ENCODE data around the gene ORC1.

DNA sequence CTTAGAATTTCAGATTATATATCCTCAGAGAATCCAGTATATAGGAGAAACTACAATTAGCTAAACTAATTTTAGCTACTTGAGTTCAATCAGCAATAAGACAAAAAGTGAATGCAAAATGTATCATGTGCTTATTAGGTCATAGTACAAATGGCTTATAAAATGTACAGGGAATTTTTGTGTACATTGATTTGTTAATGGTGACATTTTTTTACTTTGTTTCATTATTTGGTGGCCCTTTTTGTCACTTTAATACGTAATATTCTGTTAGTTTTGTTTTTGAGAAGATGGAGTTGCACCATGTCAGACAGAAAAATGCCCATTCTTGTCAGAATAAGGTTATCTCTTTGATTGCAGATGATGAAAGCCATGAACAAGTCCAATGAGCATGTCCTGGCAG, 71.8 kb downstream of the ORC1 start:
- TF ChIP-seq EZH2 (IDR thresholded peaks at IDR 0.05; ENCODE audit: low read depth) = no peak
- TF ChIP-seq, protein P1, sequence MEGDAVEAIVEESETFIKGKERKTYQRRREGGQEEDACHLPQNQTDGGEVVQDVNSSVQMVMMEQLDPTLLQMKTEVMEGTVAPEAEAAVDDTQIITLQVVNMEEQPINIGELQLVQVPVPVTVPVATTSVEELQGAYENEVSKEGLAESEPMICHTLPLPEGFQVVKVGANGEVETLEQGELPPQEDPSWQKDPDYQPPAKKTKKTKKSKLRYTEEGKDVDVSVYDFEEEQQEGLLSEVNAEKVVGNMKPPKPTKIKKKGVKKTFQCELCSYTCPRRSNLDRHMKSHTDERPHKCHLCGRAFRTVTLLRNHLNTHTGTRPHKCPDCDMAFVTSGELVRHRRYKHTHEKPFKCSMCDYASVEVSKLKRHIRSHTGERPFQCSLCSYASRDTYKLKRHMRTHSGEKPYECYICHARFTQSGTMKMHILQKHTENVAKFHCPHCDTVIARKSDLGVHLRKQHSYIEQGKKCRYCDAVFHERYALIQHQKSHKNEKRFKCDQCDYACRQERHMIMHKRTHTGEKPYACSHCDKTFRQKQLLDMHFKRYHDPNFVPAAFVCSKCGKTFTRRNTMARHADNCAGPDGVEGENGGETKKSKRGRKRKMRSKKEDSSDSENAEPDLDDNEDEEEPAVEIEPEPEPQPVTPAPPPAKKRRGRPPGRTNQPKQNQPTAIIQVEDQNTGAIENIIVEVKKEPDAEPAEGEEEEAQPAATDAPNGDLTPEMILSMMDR (conservative IDR thresholded peaks at IDR 0.05) = no peak
